GM23248 (cell line): Measurements from ENCODE around the gene CATSPERB.
"Not testable (repeated sequence)": the region's sequence is repeated elsewhere in the genome, so short reads cannot be mapped to it uniquely, and the experiment has no call there.

Experiments
- EZH2 ChIP-seq: fragments of 200-600 bp; sonication (generic); IDR thresholded peaks from 2 replicates; pipeline ENCODE4 v1.6.1; 2018; ENCODE audit warnings: antibody characterized with exemption, mild to moderate bottlenecking; ENCODE audit not compliant: insufficient read depth, poor library complexity, severe bottlenecking
- EZH2phosphoT487 ChIP-seq: fragments of 200-600 bp; sonication (generic); IDR thresholded peaks from 2 replicates; pipeline ENCODE4 v1.6.1; 2018; ENCODE audit warnings: antibody characterized with exemption, moderate library complexity, mild to moderate bottlenecking, low read depth; ENCODE audit not compliant: insufficient read depth

GRCh38 chr14:91739867-91740266 lies 8.0 kb upstream of the CATSPERB start:
- TF ChIP-seq EZH2phosphoT487, EZH2: not testable (repeated sequence)
